HL-60 (cell line): Measurements from ENCODE around the gene CFAP157.

Experiments
- POLR2AphosphoS5 ChIP-seq: IDR thresholded peaks from 2 replicates; pipeline ENCODE4 v1.6.1; 2012; ENCODE audit warnings: low read depth
- TF ChIP-seq, protein P1 (sequence below): IDR thresholded peaks from one replicate; pipeline ENCODE4 v1.5.1; 2011; ENCODE audit warnings: low read length, control low read depth, inconsistent platforms; ENCODE audit not compliant: insufficient read depth
- TF ChIP-seq, protein P2 (sequence below): IDR thresholded peaks from 2 replicates; pipeline ENCODE4 v1.6.1; 2012; ENCODE audit warnings: low read depth; ENCODE audit not compliant: insufficient replicate concordance

GRCh38 chr9:127744398-127745110 lies 37.8 kb downstream of the CFAP157 start:
- TF ChIP-seq, protein P1, sequence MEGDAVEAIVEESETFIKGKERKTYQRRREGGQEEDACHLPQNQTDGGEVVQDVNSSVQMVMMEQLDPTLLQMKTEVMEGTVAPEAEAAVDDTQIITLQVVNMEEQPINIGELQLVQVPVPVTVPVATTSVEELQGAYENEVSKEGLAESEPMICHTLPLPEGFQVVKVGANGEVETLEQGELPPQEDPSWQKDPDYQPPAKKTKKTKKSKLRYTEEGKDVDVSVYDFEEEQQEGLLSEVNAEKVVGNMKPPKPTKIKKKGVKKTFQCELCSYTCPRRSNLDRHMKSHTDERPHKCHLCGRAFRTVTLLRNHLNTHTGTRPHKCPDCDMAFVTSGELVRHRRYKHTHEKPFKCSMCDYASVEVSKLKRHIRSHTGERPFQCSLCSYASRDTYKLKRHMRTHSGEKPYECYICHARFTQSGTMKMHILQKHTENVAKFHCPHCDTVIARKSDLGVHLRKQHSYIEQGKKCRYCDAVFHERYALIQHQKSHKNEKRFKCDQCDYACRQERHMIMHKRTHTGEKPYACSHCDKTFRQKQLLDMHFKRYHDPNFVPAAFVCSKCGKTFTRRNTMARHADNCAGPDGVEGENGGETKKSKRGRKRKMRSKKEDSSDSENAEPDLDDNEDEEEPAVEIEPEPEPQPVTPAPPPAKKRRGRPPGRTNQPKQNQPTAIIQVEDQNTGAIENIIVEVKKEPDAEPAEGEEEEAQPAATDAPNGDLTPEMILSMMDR: no peak
- TF ChIP-seq, protein P2, sequence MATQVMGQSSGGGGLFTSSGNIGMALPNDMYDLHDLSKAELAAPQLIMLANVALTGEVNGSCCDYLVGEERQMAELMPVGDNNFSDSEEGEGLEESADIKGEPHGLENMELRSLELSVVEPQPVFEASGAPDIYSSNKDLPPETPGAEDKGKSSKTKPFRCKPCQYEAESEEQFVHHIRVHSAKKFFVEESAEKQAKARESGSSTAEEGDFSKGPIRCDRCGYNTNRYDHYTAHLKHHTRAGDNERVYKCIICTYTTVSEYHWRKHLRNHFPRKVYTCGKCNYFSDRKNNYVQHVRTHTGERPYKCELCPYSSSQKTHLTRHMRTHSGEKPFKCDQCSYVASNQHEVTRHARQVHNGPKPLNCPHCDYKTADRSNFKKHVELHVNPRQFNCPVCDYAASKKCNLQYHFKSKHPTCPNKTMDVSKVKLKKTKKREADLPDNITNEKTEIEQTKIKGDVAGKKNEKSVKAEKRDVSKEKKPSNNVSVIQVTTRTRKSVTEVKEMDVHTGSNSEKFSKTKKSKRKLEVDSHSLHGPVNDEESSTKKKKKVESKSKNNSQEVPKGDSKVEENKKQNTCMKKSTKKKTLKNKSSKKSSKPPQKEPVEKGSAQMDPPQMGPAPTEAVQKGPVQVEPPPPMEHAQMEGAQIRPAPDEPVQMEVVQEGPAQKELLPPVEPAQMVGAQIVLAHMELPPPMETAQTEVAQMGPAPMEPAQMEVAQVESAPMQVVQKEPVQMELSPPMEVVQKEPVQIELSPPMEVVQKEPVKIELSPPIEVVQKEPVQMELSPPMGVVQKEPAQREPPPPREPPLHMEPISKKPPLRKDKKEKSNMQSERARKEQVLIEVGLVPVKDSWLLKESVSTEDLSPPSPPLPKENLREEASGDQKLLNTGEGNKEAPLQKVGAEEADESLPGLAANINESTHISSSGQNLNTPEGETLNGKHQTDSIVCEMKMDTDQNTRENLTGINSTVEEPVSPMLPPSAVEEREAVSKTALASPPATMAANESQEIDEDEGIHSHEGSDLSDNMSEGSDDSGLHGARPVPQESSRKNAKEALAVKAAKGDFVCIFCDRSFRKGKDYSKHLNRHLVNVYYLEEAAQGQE: no peak
- TF ChIP-seq POLR2AphosphoS5: no peak
